K562 (cell line): ENCODE measurements around the gene BOLA3.

ENCODE experiments used
- CAMTA2 ChIP-seq: fragments of 250-450 bp; sonication (Bioruptor Pico); conservative IDR thresholded peaks from 2 replicates; pipeline ENCODE4 v1.5.1; 2022
- CHD1 ChIP-seq: fragments of 200-600 bp; sonication (generic); IDR thresholded peaks from one replicate; pipeline ENCODE4 v1.6.1; 2012; ENCODE audit warnings: mild to moderate bottlenecking, moderate library complexity, low read length, inconsistent platforms
- CREB1 ChIP-seq, 2 experiments: sonication (generic) in 1 of 2; formaldehyde crosslinking in 1 of 2; IDR thresholded peaks; 2 replicates each; pipeline versions ENCODE4 v1.6.1 to v1.8.0; 2012 to 2022; ENCODE audit warnings: inconsistent platforms in 1 of 2, mild to moderate bottlenecking in 1 of 2, missing genetic modification reagents in 1 of 2, moderate library complexity in 1 of 2
- CREB5 ChIP-seq: fragments of 250-450 bp; sonication (Bioruptor Pico); IDR thresholded peaks from 2 replicates; pipeline ENCODE4 v1.5.0; 2020; ENCODE audit warnings: mild to moderate bottlenecking
- CTCF ChIP-seq, 3 experiments: IDR thresholded peaks in 2 of 3; conservative IDR thresholded peaks in 1 of 3; 2 replicates each; pipeline ENCODE4 v1.5.1; 2011 to 2012; ENCODE audit warnings: low read length in 3 of 3, mild to moderate bottlenecking in 3 of 3, control low read depth in 2 of 3, improper control_type of control experiment in 1 of 3, inconsistent platforms in 1 of 3, low read depth in 1 of 3, mixed read lengths in 1 of 3, moderate library complexity in 1 of 3; ENCODE audit not compliant: insufficient read depth in 2 of 3
- E2F1 ChIP-seq: sonication (generic); formaldehyde crosslinking; IDR thresholded peaks from 2 replicates; pipeline ENCODE4 v1.8.1; 2023; ENCODE audit warnings: mild to moderate bottlenecking, missing genetic modification reagents, moderate library complexity
- KLF10 ChIP-seq: fragments of 250-450 bp; sonication (Bioruptor Pico); IDR thresholded peaks from 2 replicates; pipeline ENCODE4 v1.6.1; 2021; ENCODE audit warnings: matching md5 sums
- NR2C1 ChIP-seq, 2 experiments: fragments of 450-650 bp; IDR thresholded peaks; 2 replicates each; pipeline ENCODE4 v1.6.1; 2017; ENCODE audit warnings: mild to moderate bottlenecking in 2 of 2, antibody characterized with exemption in 1 of 2, inconsistent platforms in 1 of 2, missing compliant biosample characterization in 1 of 2, missing genetic modification characterization in 1 of 2
- POLR2A ChIP-seq: fragments of 450-650 bp; conservative IDR thresholded peaks from 2 replicates; pipeline ENCODE4 v1.6.1; 2016
- POLR2AphosphoS5 ChIP-seq: IDR thresholded peaks from 2 replicates; pipeline ENCODE4 v1.6.1; 2011; ENCODE audit warnings: mild to moderate bottlenecking, low read depth, low read length, moderate library complexity; ENCODE audit not compliant: control insufficient read depth, insufficient read depth
- RBM39 ChIP-seq: fragments of 200-400 bp; formaldehyde crosslinking; optimal IDR thresholded peaks from 2 replicates; pipeline ENCODE3; 2018; ENCODE audit warnings: low read depth, low read length
- SFPQ ChIP-seq: fragments of 200-400 bp; formaldehyde crosslinking; IDR thresholded peaks from 2 replicates; pipeline ENCODE4 v1.6.1; 2017; ENCODE audit warnings: mild to moderate bottlenecking, low read depth, low read length, moderate library complexity
- TAF1 ChIP-seq: IDR thresholded peaks from 2 replicates; pipeline ENCODE4 v1.6.1; 2011; ENCODE audit warnings: mild to moderate bottlenecking, low read length, moderate library complexity; ENCODE audit not compliant: insufficient read depth, control insufficient read depth, severe bottlenecking; ENCODE audit errors: extremely low read depth
- YY1 ChIP-seq, 3 experiments: IDR thresholded peaks; 2 replicates each; pipeline ENCODE4 v1.6.1; 2011; ENCODE audit warnings: low read length in 2 of 3, mild to moderate bottlenecking in 2 of 3, moderate library complexity in 2 of 3, borderline replicate concordance in 1 of 3, control low read depth in 1 of 3, low read depth in 1 of 3; ENCODE audit not compliant: insufficient read depth in 3 of 3, insufficient replicate concordance in 2 of 3, control insufficient read depth in 1 of 3, insufficient read length in 1 of 3; ENCODE audit errors: extremely low read depth in 1 of 3

GRCh38 chr2:74130211-74130995 lies 17.3 kb downstream of the BOLA3 start:
- TF ChIP-seq POLR2A (no peak), E2F1 (no peak), CTCF (IDR thresholded peaks at IDR 0.05 in 2 of 3, conservative IDR thresholded peaks at IDR 0.05 in 1 of 3; ENCODE audit: insufficient read depth in 2 of 3, low read depth in 1 of 3, low read length in 3 of 3) (no peak), CREB1 (IDR thresholded peaks at IDR 0.05) (no peak), CREB1 (CRISPR knock-in tag; IDR thresholded peaks at IDR 0.05) (no peak), YY1 (IDR thresholded peaks at IDR 0.05; ENCODE audit: borderline replicate concordance in 1 of 3, control insufficient read depth in 1 of 3, extremely low read depth in 1 of 3, insufficient read depth in 3 of 3, insufficient read length in 1 of 3, insufficient replicate concordance in 2 of 3, low read depth in 1 of 3, low read length in 2 of 3) (no peak), CREB5 (CRISPR knock-in tag) (no peak), POLR2AphosphoS5 (no peak), NR2C1 (IDR thresholded peaks at IDR 0.05) (no peak), NR2C1 (tag; IDR thresholded peaks at IDR 0.05) (no peak), TAF1 (no peak), SFPQ (no peak), KLF10 (CRISPR knock-in tag) (no peak), CHD1 (no peak), CAMTA2 (CRISPR knock-in tag) (no peak), RBM39 (no peak)
